Measurements from ENCODE around the gene CTSE.

CTSE gene

GRCh38 chr1:206030714-206031113 is 7.0 kb upstream of the CTSE start:
- DNase-seq (ENCODE audit: low read depth), result peak; percentile 29
- TF ChIP-seq CTCF (IDR thresholded peaks at IDR 0.05; ENCODE audit: control insufficient read depth, insufficient read depth, low read depth, low read length, missing control alignments), result peak; percentile 92
- H3K4me3 ChIP-seq (ENCODE audit: control insufficient read depth, low read depth, low read length), result no peak overlapping the region

GRCh38 chr1:206030191-206030590 is 6.5 kb upstream of the CTSE start:
- DNase-seq (ENCODE audit: low read depth), result no peak
- no peak for TF ChIP-seq CTCF (IDR thresholded peaks at IDR 0.05; ENCODE audit: control insufficient read depth, insufficient read depth, low read depth, low read length, missing control alignments)

GRCh38 chr1:206029484-206029883 is 5.8 kb upstream of the CTSE start:
- no peak overlapping the region for H3K4me3 ChIP-seq (ENCODE audit: control insufficient read depth, low read depth, low read length)
- DNase-seq (ENCODE audit: low read depth), result no peak
- no peak for TF ChIP-seq CTCF (IDR thresholded peaks at IDR 0.05; ENCODE audit: control insufficient read depth, insufficient read depth, low read depth, low read length, missing control alignments)

More at GRCh38 chr1:206030191-206030590, 6.5 kb upstream of the CTSE start:
- no peak overlapping the region for H3K4me3 ChIP-seq (ENCODE audit: control insufficient read depth, low read depth, low read length)

- no peak for TF ChIP-seq CTCF (IDR thresholded peaks at IDR 0.05; ENCODE audit: control insufficient read depth, insufficient read depth, low read depth, low read length, missing control alignments)
- DNase-seq (ENCODE audit: low read depth), result no peak
- H3K4me3 ChIP-seq (ENCODE audit: control insufficient read depth, low read depth, low read length), result no peak overlapping the region
These were observed 1.7 kb upstream of the CTSE start for GRCh38 chr1:206025283-206025820.

- no peak for DNase-seq (ENCODE audit: low read depth)
- TF ChIP-seq CTCF (IDR thresholded peaks at IDR 0.05; ENCODE audit: control insufficient read depth, insufficient read depth, low read depth, low read length, missing control alignments), result no peak
- no peak overlapping the region for H3K4me3 ChIP-seq (ENCODE audit: control insufficient read depth, low read depth, low read length)
These were observed 929 bp downstream of the CTSE start for GRCh38 chr1:206022766-206023165.

GRCh38 chr1:206021626-206022365 is 1.9 kb downstream of the CTSE start:
- TF ChIP-seq CTCF (IDR thresholded peaks at IDR 0.05; ENCODE audit: control insufficient read depth, insufficient read depth, low read depth, low read length, missing control alignments), result no peak

More at GRCh38 chr1:206021626-206022365, 1.9 kb downstream of the CTSE start:
- no peak overlapping the region for H3K4me3 ChIP-seq (ENCODE audit: control insufficient read depth, low read depth, low read length)
- no peak for DNase-seq (ENCODE audit: low read depth)
